ENCODE data around the gene SH2B3.

Gene SH2B3

GRCh38 chr12:111409780-111410430 is 4.2 kb downstream of the SH2B3 start:
- peak; percentile 74 for DNase-seq

- DNase-seq = peak; percentile 45
These were observed 4.9 kb downstream of the SH2B3 start for GRCh38 chr12:111410431-111411184.

GRCh38 chr12:111411185-111411764 is 5.6 kb downstream of the SH2B3 start:
- peak; percentile 54 for DNase-seq

GRCh38 chr12:111412007-111412829 is 6.5 kb downstream of the SH2B3 start:
- DNase-seq = peak; percentile 55

GRCh38 chr12:111412830-111413441 is 7.2 kb downstream of the SH2B3 start:
- peak; percentile 76 for DNase-seq

GRCh38 chr12:111413442-111414086 is 7.8 kb downstream of the SH2B3 start:
- no peak for DNase-seq

GRCh38 chr12:111414711-111415252 is 9.1 kb downstream of the SH2B3 start:
- no peak for DNase-seq

GRCh38 chr12:111417290-111417689 is 11.6 kb downstream of the SH2B3 start:
- DNase-seq = no peak

- no peak for DNase-seq
These were observed 12.3 kb downstream of the SH2B3 start for GRCh38 chr12:111417784-111418593.

GRCh38 chr12:111418594-111418880 is 12.8 kb downstream of the SH2B3 start:
- DNase-seq = no peak

GRCh38 chr12:111419784-111420183 is 14.1 kb downstream of the SH2B3 start:
- no peak for DNase-seq

- DNase-seq = no peak
These were observed 14.8 kb downstream of the SH2B3 start for GRCh38 chr12:111420494-111420893.

GRCh38 chr12:111424189-111424792 is 18.6 kb downstream of the SH2B3 start:
- no peak for DNase-seq

GRCh38 chr12:111424793-111425251 is 19.1 kb downstream of the SH2B3 start:
- peak; percentile 32 for DNase-seq

- DNase-seq = no peak
These were observed 19.9 kb downstream of the SH2B3 start for GRCh38 chr12:111425655-111426054.

GRCh38 chr12:111426344-111427185 is 20.8 kb downstream of the SH2B3 start:
- no peak for DNase-seq

GRCh38 chr12:111427417-111428074 is 21.8 kb downstream of the SH2B3 start:
- no peak for DNase-seq

- DNase-seq = no peak
These were observed 22.5 kb downstream of the SH2B3 start for GRCh38 chr12:111428081-111428727.

Data from hematopoietic multipotent progenitor cell treated with erythropoietin and hydrocortisone succinate and interleukin-3 and kit ligand, for 6 days (in vitro differentiated cells).